HEK293 (cell line): Measurements from ENCODE around the gene BMF.

Source experiments
- EGR2 ChIP-seq: fragments of 450-650 bp; formaldehyde crosslinking; IDR thresholded peaks from 2 replicates; pipeline ENCODE4 v1.5.1; 2016; ENCODE audit warnings: low read depth, missing biosample characterization, missing genetic modification characterization
- GLIS1 ChIP-seq: fragments of 450-650 bp; formaldehyde crosslinking; IDR thresholded peaks from 2 replicates; pipeline ENCODE4 v1.5.1; 2016; ENCODE audit warnings: missing biosample characterization, missing genetic modification characterization
- GLIS2 ChIP-seq: fragments of 450-650 bp; formaldehyde crosslinking; IDR thresholded peaks from 2 replicates; pipeline ENCODE4 v1.5.1; 2016; ENCODE audit warnings: missing biosample characterization, missing genetic modification characterization
- PRDM10 ChIP-seq: fragments of 450-650 bp; formaldehyde crosslinking; IDR thresholded peaks from 2 replicates; pipeline ENCODE4 v1.5.1; 2016; ENCODE audit warnings: missing biosample characterization, missing genetic modification characterization
- PRDM4 ChIP-seq: fragments of 450-650 bp; formaldehyde crosslinking; IDR thresholded peaks from 2 replicates; pipeline ENCODE4 v1.5.1; 2017; ENCODE audit warnings: missing biosample characterization, missing genetic modification characterization
- SP2 ChIP-seq: fragments of 450-650 bp; formaldehyde crosslinking; IDR thresholded peaks from 2 replicates; pipeline ENCODE4 v1.5.1; 2016; ENCODE audit warnings: missing biosample characterization, missing genetic modification characterization
- YY1 ChIP-seq: fragments of 450-650 bp; formaldehyde crosslinking; IDR thresholded peaks from 2 replicates; pipeline ENCODE4 v1.5.1; 2018; ENCODE audit warnings: missing biosample characterization, missing genetic modification characterization
- ZBTB26 ChIP-seq: fragments of 450-650 bp; formaldehyde crosslinking; optimal IDR thresholded peaks from 2 replicates; pipeline ENCODE3; 2016; ENCODE audit warnings: missing biosample characterization, mild to moderate bottlenecking, missing genetic modification characterization
- ZBTB44 ChIP-seq: fragments of 450-650 bp; IDR thresholded peaks from 2 replicates; pipeline ENCODE4 v1.5.1; 2018; ENCODE audit warnings: missing biosample characterization, mild to moderate bottlenecking, missing genetic modification characterization
- ZNF26 ChIP-seq: fragments of 450-650 bp; formaldehyde crosslinking; IDR thresholded peaks from 2 replicates; pipeline ENCODE4 v1.5.1; 2016; ENCODE audit warnings: missing biosample characterization, missing genetic modification characterization
- ZNF324 ChIP-seq: fragments of 450-650 bp; formaldehyde crosslinking; IDR thresholded peaks from 2 replicates; pipeline ENCODE4 v1.5.1; 2016; ENCODE audit warnings: missing biosample characterization, missing genetic modification characterization
- ZNF433 ChIP-seq: fragments of 450-650 bp; formaldehyde crosslinking; IDR thresholded peaks from 2 replicates; pipeline ENCODE4 v1.5.1; 2016; ENCODE audit warnings: missing biosample characterization, missing genetic modification characterization, low read depth
- ZNF530 ChIP-seq: fragments of 450-650 bp; formaldehyde crosslinking; IDR thresholded peaks from 2 replicates; pipeline ENCODE4 v1.5.1; 2016; ENCODE audit warnings: low read depth, missing biosample characterization, missing genetic modification characterization
- ZNF623 ChIP-seq: fragments of 450-650 bp; formaldehyde crosslinking; IDR thresholded peaks from 2 replicates; pipeline ENCODE4 v1.5.1; 2016; ENCODE audit warnings: missing biosample characterization, missing genetic modification characterization
- ZNF664 ChIP-seq: fragments of 450-650 bp; formaldehyde crosslinking; IDR thresholded peaks from 2 replicates; pipeline ENCODE4 v1.5.1; 2016; ENCODE audit warnings: missing biosample characterization, missing genetic modification characterization

The BMF gene

GRCh38 chr15:40088929-40089755 is 19.5 kb downstream of the BMF start (continued):
- peak; percentile 10; the same call in 1 of the 2 replicates for TF ChIP-seq GLIS1 (tag by site-specific recombination)
- TF ChIP-seq EGR2 (tag by site-specific recombination) = 0 out of 2 replicates have a peak, but pooled peaks have one; percentile 9
- no peak for TF ChIP-seq ZNF664 (tag by site-specific recombination)
- TF ChIP-seq ZNF433 (tag by site-specific recombination) = no peak
- 0 out of 2 replicates have a peak, but pooled peaks have one; percentile 1 for TF ChIP-seq GLIS2 (tag by site-specific recombination)
- TF ChIP-seq ZBTB44 (tag by site-specific recombination) = no peak
- TF ChIP-seq ZNF623 = no peak
- no peak for TF ChIP-seq ZNF26
- 0 out of 2 replicates have a peak, but pooled peaks have one; percentile 19 for TF ChIP-seq PRDM4 (tag by site-specific recombination)
- no peak for TF ChIP-seq ZNF324 (tag by site-specific recombination)
- TF ChIP-seq PRDM10 = 0 out of 2 replicates have a peak, but pooled peaks have one; percentile 18
- no peak for TF ChIP-seq YY1
- no peak for TF ChIP-seq SP2 (tag by site-specific recombination)
- TF ChIP-seq ZNF530 = no peak
- no peak for TF ChIP-seq ZBTB26 (tag by site-specific recombination)
